Muscle of leg (tissue), 11 donors: ENCODE results near the gene SEBOX. TPM values are rescaled to one million over a fixed set of nuclear protein-coding genes. Genes with fewer than 3 reads are reported as not detected.

Experiments
- DNase-seq: peaks from one replicate; pipeline ENCODE4 v3.0.0; 2013
- H3K27ac ChIP-seq: one replicate; pipeline ENCODE4 v1.5.1; 2013; ENCODE audit warnings: mild to moderate bottlenecking, low read length, control low read depth
- H3K27me3 ChIP-seq: one replicate; pipeline ENCODE4 v1.6.1; 2013; ENCODE audit warnings: low read length; ENCODE audit not compliant: control insufficient read depth, insufficient read depth
- H3K36me3 ChIP-seq: one replicate; pipeline ENCODE4 v1.6.1; 2013; ENCODE audit warnings: low read length; ENCODE audit not compliant: control insufficient read depth, insufficient read depth
- H3K4me1 ChIP-seq: one replicate; pipeline ENCODE4 v1.6.1; 2013; ENCODE audit warnings: low read length; ENCODE audit not compliant: control insufficient read depth, insufficient read depth
- H3K4me3 ChIP-seq: one replicate; pipeline ENCODE4 v1.5.1; 2013; ENCODE audit warnings: low read length, control low read depth
- H3K9me3 ChIP-seq: replicated peaks from 2 replicates; pipeline ENCODE4 v1.6.1; 2013; ENCODE audit warnings: low read depth, low read length; ENCODE audit not compliant: control insufficient read depth
- WGBS: methylation state at CpG from one replicate; pipeline ENCODE4 v1.1.5; 2013; ENCODE audit warnings: missing lambda C conversion rate; ENCODE audit not compliant: insufficient coverage; 5-methylcytosine and 5-hydroxymethylcytosine counted together
- polyA plus RNA-seq, 8 donors: library from polyadenylated mRNA; unstranded; fragments of 120-200 nt; gene quantifications; one replicate each; pipeline versions ENCODE4 v1.2.1 to v1.2.3, GENCODE V29; 2013; ENCODE audit warnings: inconsistent platforms in 1 of 8, low replicate concordance in 1 of 8; ENCODE audit not compliant: insufficient read length in 8 of 8, insufficient read depth in 1 of 8
- total RNA-seq: library from RNA; stranded (reverse); fragments of 120-200 nt; gene quantifications from one replicate; pipeline ENCODE4 v1.2.4, GENCODE V29; 2013

The SEBOX gene
- total and polyA plus RNA-seq, 9 donors = not detected

DNA sequence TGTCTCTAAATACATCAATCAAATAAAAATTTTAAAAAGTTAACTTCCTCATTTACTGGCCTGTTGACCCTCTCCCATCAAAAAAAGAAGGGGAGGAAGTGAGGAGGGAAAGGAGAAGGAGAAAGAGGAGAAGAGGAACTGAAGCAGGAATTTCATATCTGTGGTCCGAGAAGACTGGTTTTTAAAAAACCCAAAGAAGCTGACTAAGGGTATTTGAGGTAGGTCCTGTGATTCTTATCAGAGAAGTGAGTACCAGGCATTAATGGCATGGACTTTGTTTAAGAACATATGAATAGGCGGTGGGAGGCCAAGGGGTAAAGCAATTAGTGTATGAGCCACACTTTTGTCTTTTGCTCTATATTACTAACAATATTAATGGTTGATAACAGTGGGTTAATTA is 39.0 kb upstream of the SEBOX start:
- DNase-seq = peak; percentile 50
- 54% methylated on average over 1 of the region's 2 CpGs for WGBS
- no peak overlapping the region for H3K27ac ChIP-seq
- H3K27me3 ChIP-seq = no peaks in the 10 kb centered on the region
- peaks cover 29% of the 10 kb centered on the region for H3K36me3 ChIP-seq
- no peaks in the 10 kb centered on the region for H3K9me3 ChIP-seq
- no peak overlapping the region for H3K4me3 ChIP-seq
- peaks cover 10% of the 10 kb centered on the region for H3K4me1 ChIP-seq

DNA sequence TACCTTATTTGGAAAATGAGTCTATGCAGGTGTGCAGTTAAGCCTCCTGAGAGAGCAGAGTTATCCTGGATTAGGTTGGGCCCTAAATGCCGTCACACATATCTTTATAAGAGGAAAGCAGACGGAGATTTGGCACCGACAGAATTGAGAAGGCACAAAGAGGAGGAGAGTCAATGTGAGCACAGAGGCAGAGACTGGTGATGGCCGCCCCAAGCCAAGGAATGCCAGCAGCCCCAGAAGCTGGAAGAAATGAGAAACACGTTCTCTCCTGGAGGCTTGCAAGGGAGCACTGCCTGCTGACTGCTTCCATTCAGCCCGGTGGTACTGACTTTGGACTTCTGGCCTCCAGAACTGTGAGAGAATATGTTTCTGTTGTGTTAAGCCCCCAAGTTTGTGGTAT is 37.8 kb upstream of the SEBOX start:
- no peaks in the 10 kb centered on the region for H3K27me3 ChIP-seq
- H3K9me3 ChIP-seq = no peaks in the 10 kb centered on the region
- no peak for DNase-seq
- H3K27ac ChIP-seq = no peak overlapping the region
- H3K4me1 ChIP-seq = peaks cover 10% of the 10 kb centered on the region
- no peak overlapping the region for H3K4me3 ChIP-seq
- WGBS = 87% methylated on average over 6 of the region's 6 CpGs
- H3K36me3 ChIP-seq = peaks cover 34% of the 10 kb centered on the region

DNA sequence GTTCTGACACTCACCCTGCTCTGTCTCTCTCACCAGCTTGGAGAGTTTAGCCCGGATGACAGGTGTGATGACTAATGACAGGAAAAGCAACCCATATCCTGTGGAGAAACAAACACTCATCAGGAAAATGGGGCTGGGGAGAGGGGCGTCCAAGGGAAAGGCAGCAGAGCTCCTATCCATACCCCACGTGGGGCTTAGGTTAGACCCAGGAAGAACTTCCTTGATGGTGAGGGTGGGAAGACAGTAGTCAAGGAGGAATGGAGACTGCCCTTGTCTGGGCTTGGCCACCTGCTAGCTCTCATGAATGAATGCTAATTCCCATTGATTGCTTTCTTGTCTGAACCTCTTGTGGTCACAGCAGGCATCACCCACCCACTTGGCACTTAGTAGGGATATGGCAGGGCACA is 37.2 kb upstream of the SEBOX start:
- no peaks in the 10 kb centered on the region for H3K9me3 ChIP-seq
- no peaks in the 10 kb centered on the region for H3K27me3 ChIP-seq
- no peak overlapping the region for H3K4me3 ChIP-seq
- DNase-seq = no peak
- H3K4me1 ChIP-seq = peaks cover 10% of the 10 kb centered on the region
- peaks cover 38% of the 10 kb centered on the region for H3K36me3 ChIP-seq
- no peak overlapping the region for H3K27ac ChIP-seq
- WGBS = no CpG with 5 or more reads among the region's 3 CpGs

DNA sequence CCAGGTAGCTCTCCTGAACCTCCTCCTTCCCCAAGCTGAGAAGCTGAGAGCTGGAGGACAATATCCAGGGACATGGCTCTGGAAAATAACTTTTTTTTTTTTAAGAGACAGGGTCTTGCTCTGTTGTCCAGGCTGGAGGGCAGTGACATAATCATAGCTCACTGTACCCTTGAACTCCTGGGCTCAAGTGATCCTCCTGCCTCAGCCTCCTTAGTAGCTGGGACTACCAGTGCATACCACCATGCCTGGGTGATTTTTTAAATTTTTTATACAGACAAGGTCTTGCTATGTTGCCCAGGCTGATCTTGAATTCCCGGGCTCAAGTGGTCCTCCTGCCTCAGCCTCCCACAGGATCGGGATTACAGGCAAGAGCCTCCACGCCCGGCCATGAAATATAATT is 34.8 kb upstream of the SEBOX start:
- H3K36me3 ChIP-seq = peaks cover 55% of the 10 kb centered on the region
- H3K4me3 ChIP-seq = no peak overlapping the region
- peaks cover 5% of the 10 kb centered on the region for H3K4me1 ChIP-seq
- DNase-seq = no peak
- no peaks in the 10 kb centered on the region for H3K9me3 ChIP-seq
- no peaks in the 10 kb centered on the region for H3K27me3 ChIP-seq
- 80% methylated on average over 1 of the region's 4 CpGs for WGBS
- no peak overlapping the region for H3K27ac ChIP-seq

DNA sequence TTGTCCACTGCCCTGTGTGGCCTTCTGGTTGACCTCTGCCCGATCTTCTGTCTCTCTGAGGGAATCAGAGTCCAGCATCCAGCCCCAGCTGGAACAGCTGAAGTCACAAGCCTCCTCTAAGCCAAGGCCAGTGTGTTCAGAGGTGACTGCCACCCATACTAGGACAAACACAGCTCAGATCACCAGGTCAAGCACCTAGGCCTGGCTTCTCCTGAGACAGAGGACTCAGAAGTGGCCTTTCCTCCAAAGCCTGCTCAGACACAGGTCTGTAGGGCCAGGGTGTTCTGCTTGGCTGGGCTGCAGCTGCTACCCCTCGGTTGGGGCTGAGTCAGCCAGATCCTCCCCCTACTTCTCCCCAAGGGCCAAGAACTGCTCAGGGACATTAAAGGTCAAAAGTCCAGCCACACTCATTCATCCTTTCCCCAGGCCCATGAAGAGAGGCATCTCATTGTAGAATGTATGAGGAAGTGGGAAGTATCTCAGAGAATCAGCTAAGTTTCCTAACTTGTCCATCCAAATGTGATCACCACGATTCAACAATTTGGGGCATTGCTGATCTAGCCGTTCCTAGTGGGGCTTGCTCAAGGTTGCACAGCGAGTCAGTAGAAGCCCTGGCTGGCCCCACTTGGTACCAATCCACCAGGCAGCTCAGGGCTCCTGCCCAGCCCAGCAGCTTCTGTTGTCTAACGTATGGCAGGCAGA is 33.4 kb upstream of the SEBOX start:
- peaks cover 59% of the 10 kb centered on the region for H3K36me3 ChIP-seq
- 43% methylated on average over 5 of the region's 6 CpGs for WGBS
- no peak overlapping the region for H3K27ac ChIP-seq
- no peak overlapping the region for H3K4me3 ChIP-seq
- H3K4me1 ChIP-seq = no peaks in the 10 kb centered on the region
- no peaks in the 10 kb centered on the region for H3K9me3 ChIP-seq
- DNase-seq = no peak
- no peaks in the 10 kb centered on the region for H3K27me3 ChIP-seq

DNA sequence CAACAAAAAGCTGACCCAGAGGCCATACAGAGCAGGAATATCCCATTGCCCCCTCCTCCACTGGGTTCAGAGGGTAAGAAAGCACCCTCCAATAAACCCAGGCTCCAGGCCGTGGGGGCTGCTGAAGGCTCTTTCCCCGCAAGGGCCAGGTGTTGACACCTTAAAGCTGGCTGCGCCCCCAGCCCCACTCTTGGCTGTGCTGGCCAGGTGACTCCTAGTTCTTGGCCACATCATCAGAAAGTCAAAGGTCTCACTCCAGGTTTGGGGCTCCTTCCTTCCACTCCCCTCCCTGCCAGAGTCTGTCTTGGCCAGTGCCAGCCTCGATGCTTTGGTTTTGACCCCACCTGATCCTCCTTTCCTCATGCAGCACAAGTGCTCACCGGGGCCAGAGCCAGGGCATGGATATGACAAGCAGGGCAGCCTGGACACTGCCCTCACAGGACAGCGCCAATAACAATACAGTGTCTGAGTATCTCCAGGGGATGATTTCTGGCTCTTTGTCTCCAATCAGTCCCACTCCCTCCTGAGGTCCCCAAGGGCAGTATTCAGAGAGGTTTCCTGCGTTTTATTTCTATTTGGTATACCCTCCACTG is 32.8 kb upstream of the SEBOX start:
- Histone ChIP-seq H3K36me3 (peaks cover 55% of the 10 kb centered on the region), H3K4me3 (no peak overlapping the region), H3K27me3 (no peaks in the 10 kb centered on the region), H3K9me3 (no peaks in the 10 kb centered on the region), H3K4me1 (no peaks in the 10 kb centered on the region), H3K27ac (no peak overlapping the region)
- 65% methylated on average over 5 of the region's 7 CpGs for WGBS
- DNase-seq = no peak

DNA sequence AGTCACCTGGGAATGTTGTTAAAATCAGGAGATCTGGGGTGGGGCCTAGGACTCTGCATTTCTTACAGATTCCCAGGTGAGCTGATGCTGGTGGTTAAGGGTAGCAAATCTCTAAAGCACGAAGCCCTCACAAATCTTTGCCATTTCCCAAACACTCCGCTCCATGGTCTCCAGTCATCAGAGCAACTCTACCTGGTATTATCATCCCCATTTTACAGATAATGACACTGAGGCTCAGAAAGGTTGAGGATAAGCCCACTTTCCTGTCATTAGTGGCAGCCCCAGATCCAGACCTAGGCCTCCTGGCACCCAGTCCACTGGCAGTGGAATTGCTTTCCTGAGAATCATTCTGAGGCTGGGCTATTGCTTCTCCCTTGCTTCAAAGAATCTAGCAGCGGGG is 32.3 kb upstream of the SEBOX start:
- no peak for DNase-seq
- no peaks in the 10 kb centered on the region for H3K4me1 ChIP-seq
- H3K36me3 ChIP-seq = peaks cover 50% of the 10 kb centered on the region
- WGBS = 100% methylated on average over 2 of the region's 3 CpGs
- no peak overlapping the region for H3K27ac ChIP-seq
- H3K4me3 ChIP-seq = no peak overlapping the region
- no peaks in the 10 kb centered on the region for H3K9me3 ChIP-seq
- no peaks in the 10 kb centered on the region for H3K27me3 ChIP-seq

DNA sequence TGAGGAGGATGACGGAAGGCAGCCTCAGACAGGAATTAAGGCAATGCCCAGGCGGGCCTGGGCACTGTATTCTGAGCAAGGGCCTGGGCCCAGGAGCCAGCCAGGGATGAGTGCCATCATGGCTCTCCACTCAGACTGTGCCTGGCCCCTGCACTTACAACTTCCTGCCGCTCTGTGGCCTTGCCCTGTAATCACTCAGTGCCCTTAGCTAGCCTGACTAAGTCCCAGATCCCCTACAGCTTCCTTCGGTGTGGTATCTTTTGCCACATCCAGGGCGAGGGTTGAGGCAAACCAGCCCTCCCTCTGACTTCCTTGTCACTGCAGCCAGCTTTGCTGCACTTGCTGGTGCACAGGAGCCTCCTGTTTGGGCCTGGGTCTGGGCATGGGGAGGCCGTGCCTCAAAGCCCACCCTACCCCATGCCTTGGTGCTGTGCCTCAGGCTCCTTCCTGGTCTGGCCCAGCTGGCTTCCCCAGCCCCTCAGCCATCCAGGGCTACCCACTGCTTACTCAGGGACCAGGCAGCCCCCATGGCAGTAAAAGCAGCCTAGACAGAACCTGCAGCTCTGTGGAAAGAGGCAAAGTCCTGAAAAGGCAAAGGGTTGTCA is 31.7 kb upstream of the SEBOX start:
- Histone ChIP-seq H3K36me3 (peaks cover 49% of the 10 kb centered on the region), H3K9me3 (no peaks in the 10 kb centered on the region), H3K27ac (no peak overlapping the region), H3K4me3 (no peak overlapping the region), H3K4me1 (no peaks in the 10 kb centered on the region), H3K27me3 (no peaks in the 10 kb centered on the region)
- 77% methylated on average over 6 of the region's 6 CpGs for whole genome bisulfite sequencing
- DNase-seq = no peak

DNA sequence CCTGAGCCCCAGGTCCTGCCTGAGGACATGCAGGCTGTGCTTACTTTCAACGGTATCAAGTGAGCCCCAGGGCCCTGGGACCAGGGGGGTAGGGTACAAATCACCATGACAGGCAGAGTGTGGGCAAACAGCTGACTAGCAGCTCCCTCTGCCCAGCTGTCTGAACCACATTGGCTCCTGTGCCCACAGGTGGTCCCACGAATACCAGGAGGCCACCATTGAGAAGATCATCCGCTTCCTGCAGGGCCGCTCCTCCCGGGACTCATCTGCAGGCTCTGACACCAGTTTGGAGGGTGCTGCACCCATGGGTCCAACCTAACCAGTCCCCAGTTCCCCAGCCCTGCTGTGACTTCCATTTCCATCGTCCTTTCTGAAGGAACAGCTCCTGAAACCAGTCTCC is 31.0 kb upstream of the SEBOX start:
- H3K9me3 ChIP-seq = no peaks in the 10 kb centered on the region
- no peaks in the 10 kb centered on the region for H3K27me3 ChIP-seq
- WGBS = 86% methylated on average over 5 of the region's 6 CpGs
- no peak overlapping the region for H3K27ac ChIP-seq
- DNase-seq = no peak
- H3K4me3 ChIP-seq = no peak overlapping the region
- peaks cover 51% of the 10 kb centered on the region for H3K36me3 ChIP-seq
- no peaks in the 10 kb centered on the region for H3K4me1 ChIP-seq

DNA sequence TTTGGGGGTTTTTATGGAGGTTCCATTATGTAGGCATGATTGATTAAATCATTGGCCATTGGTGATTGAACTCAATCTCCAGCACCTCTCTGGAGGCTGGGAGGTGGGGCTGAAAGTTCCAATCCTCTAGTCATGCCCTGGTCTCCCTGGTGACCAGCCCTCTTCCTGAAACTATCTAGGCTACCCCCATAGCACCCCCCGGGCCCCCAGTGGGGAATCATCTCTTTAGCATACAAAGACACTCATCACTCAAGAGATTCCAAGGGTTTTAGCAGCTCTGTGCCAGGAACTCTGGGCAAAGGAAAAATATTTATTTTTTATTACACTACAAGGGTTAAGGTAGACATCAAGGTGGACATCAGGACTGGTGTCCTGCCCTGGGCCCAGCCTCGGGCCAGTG is 30.4 kb upstream of the SEBOX start:
- no peak for DNase-seq
- Histone ChIP-seq H3K9me3 (no peaks in the 10 kb centered on the region), H3K36me3 (peaks cover 54% of the 10 kb centered on the region), H3K4me3 (no peak overlapping the region), H3K27ac (no peak overlapping the region), H3K4me1 (no peaks in the 10 kb centered on the region), H3K27me3 (no peaks in the 10 kb centered on the region)
- WGBS = no CpG with 5 or more reads among the region's 2 CpGs
